Activated T-helper 1 cell treated with anti-CD3 and anti-CD28 coated beads, Interleukin-12 subunit alpha, Interleukin-12 subunit beta, Interleukin-2, Interleukin-4 antibody, amounts not matched to agents 30 ng/mL and 10 ng/mL and 1 ng/mL, durations not matched to agents 14 hours and 24 hours and 36 hours (primary cell): Measurements from ENCODE around the gene PC. TPM values are rescaled to one million over a fixed set of nuclear protein-coding genes. Genes with fewer than 3 reads are reported as not detected.

Source experiments
- DNase-seq: peaks from one replicate; pipeline ENCODE4 v3.0.0; 2021; ENCODE audit warnings: low spot score
- H3K27ac Mint-ChIP-seq: one replicate; pipeline ENCODE4 v1.8.0; 2021; ENCODE audit warnings: mild to moderate bottlenecking, mixed read lengths
- H3K27me3 Mint-ChIP-seq: one replicate; pipeline ENCODE4 v1.8.0; 2022; ENCODE audit warnings: mild to moderate bottlenecking, moderate library complexity, mixed read lengths; ENCODE audit not compliant: insufficient read depth
- H3K36me3 Mint-ChIP-seq: one replicate; pipeline ENCODE4 v1.8.0; 2021; ENCODE audit warnings: low read depth, mixed read lengths
- H3K4me1 Mint-ChIP-seq: one replicate; pipeline ENCODE4 v1.8.0; 2021; ENCODE audit warnings: low read depth, mixed read lengths
- H3K4me3 Mint-ChIP-seq: one replicate; pipeline ENCODE4 v1.8.0; 2021; ENCODE audit warnings: mild to moderate bottlenecking, moderate library complexity, mixed read lengths
- H3K9me3 Mint-ChIP-seq: one replicate; pipeline ENCODE4 v1.8.0; 2021; ENCODE audit warnings: mixed read lengths
- intact Hi-C: fragments of 100-400 bp; cut with micrococcal nuclease; formaldehyde crosslinking; loops from one replicate; pipeline ENCODE4 v1.15.1; 2024
- total RNA-seq: library from RNA; stranded (reverse); gene quantifications from 2 replicates; pipeline ENCODE4 v1.2.3, GENCODE V29; 2022

Gene PC
- total RNA-seq, 1 donor from 2014 or later = 15.9 TPM

- H3K27ac Mint-ChIP-seq = no peak overlapping the region
- DNase-seq = peak; percentile 38
- intact Hi-C loops = no loop called here
- H3K4me1 Mint-ChIP-seq = peaks cover 19% of the 10 kb centered on the region
- peaks cover 11% of the 10 kb centered on the region for H3K27me3 Mint-ChIP-seq
- H3K36me3 Mint-ChIP-seq = no peaks in the 10 kb centered on the region
- no peaks in the 10 kb centered on the region for H3K9me3 Mint-ChIP-seq
- no peak overlapping the region for H3K4me3 Mint-ChIP-seq
Measured at GRCh38 chr11:66891851-66892660, 66.1 kb downstream of the PC start.

- H3K4me3 Mint-ChIP-seq = no peak overlapping the region
- peaks cover 19% of the 10 kb centered on the region for H3K4me1 Mint-ChIP-seq
- no peaks in the 10 kb centered on the region for H3K9me3 Mint-ChIP-seq
- H3K27me3 Mint-ChIP-seq = peaks cover 11% of the 10 kb centered on the region
- DNase-seq = no peak
- H3K27ac Mint-ChIP-seq = no peak overlapping the region
- intact Hi-C loops = no loop called here
- no peaks in the 10 kb centered on the region for H3K36me3 Mint-ChIP-seq
Measured at GRCh38 chr11:66889960-66890359, 68.2 kb downstream of the PC start.

GRCh38 chr11:66888282-66888681, 69.9 kb downstream of the PC start:
- Mint-ChIP-seq H3K27ac (no peak overlapping the region), H3K4me3 (no peak overlapping the region), H3K4me1 (peaks cover 15% of the 10 kb centered on the region), H3K36me3 (no peaks in the 10 kb centered on the region), H3K27me3 (peaks cover 4% of the 10 kb centered on the region), H3K9me3 (no peaks in the 10 kb centered on the region)
- no peak for DNase-seq
- intact Hi-C loops = no loop called here

GRCh38 chr11:66887526-66887925, 70.7 kb downstream of the PC start:
- Mint-ChIP-seq H3K4me1 (peaks cover 9% of the 10 kb centered on the region), H3K36me3 (no peaks in the 10 kb centered on the region), H3K9me3 (no peaks in the 10 kb centered on the region), H3K27ac (no peak overlapping the region), H3K27me3 (peaks cover 3% of the 10 kb centered on the region), H3K4me3 (no peak overlapping the region)
- DNase-seq = no peak
- intact Hi-C loops = no loop called here

GRCh38 chr11:66886671-66887221, 71.4 kb downstream of the PC start:
- intact Hi-C loops = no loop called here
- Mint-ChIP-seq H3K27ac (no peak overlapping the region), H3K4me1 (peaks cover 2% of the 10 kb centered on the region), H3K27me3 (no peaks in the 10 kb centered on the region), H3K36me3 (no peaks in the 10 kb centered on the region), H3K4me3 (no peak overlapping the region), H3K9me3 (no peaks in the 10 kb centered on the region)
- DNase-seq = no peak

- no peaks in the 10 kb centered on the region for H3K27me3 Mint-ChIP-seq
- no peak overlapping the region for H3K27ac Mint-ChIP-seq
- H3K36me3 Mint-ChIP-seq = no peaks in the 10 kb centered on the region
- H3K9me3 Mint-ChIP-seq = no peaks in the 10 kb centered on the region
- intact Hi-C loops = no loop called here
- H3K4me1 Mint-ChIP-seq = peaks cover 5% of the 10 kb centered on the region
- DNase-seq = no peak
- no peak overlapping the region for H3K4me3 Mint-ChIP-seq
Measured at GRCh38 chr11:66885950-66886440, 72.2 kb downstream of the PC start.

- Mint-ChIP-seq H3K9me3 (no peaks in the 10 kb centered on the region), H3K4me1 (peaks cover 10% of the 10 kb centered on the region), H3K4me3 (no peak overlapping the region), H3K27ac (no peak overlapping the region), H3K36me3 (no peaks in the 10 kb centered on the region), H3K27me3 (no peaks in the 10 kb centered on the region)
- intact Hi-C loops = no loop called here
- DNase-seq = no peak
Measured at GRCh38 chr11:66885469-66885868, 72.7 kb downstream of the PC start.

- intact Hi-C loops = no loop called here
- H3K27me3 Mint-ChIP-seq = no peaks in the 10 kb centered on the region
- no peak overlapping the region for H3K4me3 Mint-ChIP-seq
- H3K4me1 Mint-ChIP-seq = peaks cover 15% of the 10 kb centered on the region
- DNase-seq = no peak
- no peaks in the 10 kb centered on the region for H3K36me3 Mint-ChIP-seq
- H3K27ac Mint-ChIP-seq = no peak overlapping the region
- no peaks in the 10 kb centered on the region for H3K9me3 Mint-ChIP-seq
Measured at GRCh38 chr11:66884443-66884842, 73.7 kb downstream of the PC start.

- no peaks in the 10 kb centered on the region for H3K36me3 Mint-ChIP-seq
- intact Hi-C loops = loop anchor here (1.0 kb wide), 1 partner anchor 189 kb away; no protein-coding TSS in a partner anchor
- peak; percentile 38 for DNase-seq
Measured at GRCh38 chr11:66883016-66883965, 74.9 kb downstream of the PC start.

GRCh38 chr11:66882561-66883015, 75.6 kb downstream of the PC start:
- Mint-ChIP-seq H3K36me3 (no peaks in the 10 kb centered on the region), H3K27ac (no peak overlapping the region), H3K4me3 (no peak overlapping the region), H3K27me3 (no peaks in the 10 kb centered on the region), H3K9me3 (no peaks in the 10 kb centered on the region), H3K4me1 (peaks cover 15% of the 10 kb centered on the region)
- intact Hi-C loops = loop anchor here (1.0 kb wide), 1 partner anchor 188 kb away; no protein-coding TSS in a partner anchor
- no peak for DNase-seq

More at GRCh38 chr11:66883016-66883965, 74.9 kb downstream of the PC start:
- no peaks in the 10 kb centered on the region for H3K9me3 Mint-ChIP-seq
- H3K27ac Mint-ChIP-seq = no peak overlapping the region
- peaks cover 15% of the 10 kb centered on the region for H3K4me1 Mint-ChIP-seq
- no peak overlapping the region for H3K4me3 Mint-ChIP-seq
- H3K27me3 Mint-ChIP-seq = no peaks in the 10 kb centered on the region

GRCh38 chr11:66881927-66882452, 76.2 kb downstream of the PC start:
- intact Hi-C loops = no loop called here
- no peak overlapping the region for H3K27ac Mint-ChIP-seq

GRCh38 chr11:66881451-66881835, 76.7 kb downstream of the PC start:
- Mint-ChIP-seq H3K4me3 (no peak overlapping the region), H3K36me3 (no peaks in the 10 kb centered on the region), H3K27me3 (no peaks in the 10 kb centered on the region), H3K9me3 (no peaks in the 10 kb centered on the region), H3K27ac (no peak overlapping the region), H3K4me1 (peaks cover 15% of the 10 kb centered on the region)
- no peak for DNase-seq
- intact Hi-C loops = no loop called here

More at GRCh38 chr11:66881927-66882452, 76.2 kb downstream of the PC start:
- Mint-ChIP-seq H3K36me3 (no peaks in the 10 kb centered on the region), H3K9me3 (no peaks in the 10 kb centered on the region), H3K27me3 (no peaks in the 10 kb centered on the region), H3K4me3 (no peak overlapping the region), H3K4me1 (peaks cover 15% of the 10 kb centered on the region)
- DNase-seq = no peak
